HG02970 (cell line): ENCODE measurements around the gene TMEM63A.

Source experiments
- ATAC-seq: cut with Tn5 transposase; IDR thresholded peaks from one replicate; pipeline ENCODE4 v1.9.1; 2021; ENCODE audit warnings: mild to moderate bottlenecking, moderate library complexity, moderate number of reproducible peaks; ENCODE audit not compliant: unreplicated experiment, low FRiP score

The TMEM63A gene

DNA sequence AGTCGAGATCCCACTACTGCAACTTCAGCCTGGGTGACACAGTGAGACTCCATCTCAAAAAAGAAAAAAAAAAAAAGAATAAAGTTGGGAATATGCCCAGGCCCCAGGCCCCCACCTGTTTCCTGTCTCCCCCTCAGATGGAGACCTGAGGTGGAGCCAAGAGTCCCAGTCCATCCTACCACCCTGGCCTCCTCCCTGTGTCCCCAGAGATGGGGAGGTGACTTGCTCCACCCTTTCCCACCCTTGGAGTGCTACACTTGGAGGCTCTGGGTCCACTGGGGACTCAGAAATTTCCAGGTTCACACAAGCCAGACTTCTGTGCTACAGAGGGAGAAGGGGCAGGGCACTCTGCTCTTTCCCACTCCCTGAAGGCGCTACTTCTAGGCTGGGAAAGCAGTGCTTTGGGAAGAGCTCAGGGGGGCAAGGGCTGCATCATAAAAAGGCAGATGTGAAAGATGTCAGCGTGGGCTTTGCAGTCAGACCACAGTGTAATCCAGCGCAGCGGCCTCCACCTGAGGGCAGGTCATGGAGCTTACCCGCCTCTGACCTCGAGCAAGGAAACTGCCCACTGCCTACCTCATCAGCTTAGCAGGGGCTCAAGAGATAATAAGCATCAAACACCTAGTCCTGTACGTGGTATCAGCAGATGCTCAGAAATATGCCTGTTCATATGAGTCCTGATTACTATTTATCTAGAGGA lies 13.4 kb downstream of the TMEM63A start:
- no peak for ATAC-seq

DNA sequence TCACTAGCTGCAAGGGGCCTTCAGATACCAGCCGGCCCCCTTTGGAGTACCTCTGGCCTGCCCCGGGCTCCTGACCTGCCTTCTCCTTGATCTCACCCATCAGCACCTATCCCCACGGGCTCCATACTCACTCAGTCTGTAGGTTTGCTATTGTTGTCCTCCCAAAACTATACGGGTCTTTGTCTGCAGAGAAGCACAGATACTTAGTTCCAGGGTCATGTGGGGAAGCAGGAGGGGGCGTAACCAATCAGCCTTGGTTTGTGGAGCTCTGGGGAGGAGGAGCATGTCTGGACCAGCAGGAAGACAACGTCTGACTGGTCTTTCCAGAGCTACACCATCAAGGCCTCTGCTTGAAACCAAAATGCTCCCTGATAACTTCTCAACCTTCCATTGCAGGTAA lies 15.2 kb downstream of the TMEM63A start:
- ATAC-seq = no peak

DNA sequence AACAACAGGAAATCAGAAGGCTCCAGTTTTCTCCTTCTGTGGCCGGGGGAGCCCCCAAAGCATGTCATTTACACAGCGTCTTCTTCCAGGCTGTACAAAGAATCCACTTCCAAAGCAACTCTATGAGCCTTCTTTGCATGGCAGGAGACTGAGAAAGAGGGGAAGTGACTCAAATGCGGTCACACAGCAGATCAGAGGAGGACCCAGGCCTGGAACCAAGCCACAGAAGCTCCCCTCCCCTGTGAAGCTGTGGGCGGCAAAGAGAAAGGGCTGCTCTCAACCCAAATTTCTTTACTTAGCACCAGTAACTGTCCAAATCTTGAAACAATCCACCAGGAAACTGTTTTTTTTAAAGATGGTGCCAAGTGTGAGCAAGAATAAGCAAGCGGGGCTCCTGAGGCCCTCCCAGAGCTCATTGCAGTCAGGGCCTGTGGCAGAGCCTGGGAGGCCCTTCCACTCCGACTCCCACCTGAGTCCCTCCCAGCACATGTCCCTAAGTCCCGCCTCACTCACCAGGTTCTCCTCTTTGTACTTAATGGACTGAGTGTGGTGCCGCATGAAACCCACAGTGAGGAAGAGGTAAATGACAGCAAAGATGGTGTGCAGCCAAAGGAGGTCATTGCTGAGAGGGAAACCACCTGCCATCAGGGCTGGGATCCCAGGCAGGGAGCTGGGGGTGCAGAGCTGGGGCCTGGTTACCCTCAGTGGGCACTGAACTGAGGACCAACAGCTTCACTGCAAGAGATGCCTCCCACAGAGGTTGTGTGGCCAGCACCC lies 15.9 kb downstream of the TMEM63A start:
- no peak for ATAC-seq

DNA sequence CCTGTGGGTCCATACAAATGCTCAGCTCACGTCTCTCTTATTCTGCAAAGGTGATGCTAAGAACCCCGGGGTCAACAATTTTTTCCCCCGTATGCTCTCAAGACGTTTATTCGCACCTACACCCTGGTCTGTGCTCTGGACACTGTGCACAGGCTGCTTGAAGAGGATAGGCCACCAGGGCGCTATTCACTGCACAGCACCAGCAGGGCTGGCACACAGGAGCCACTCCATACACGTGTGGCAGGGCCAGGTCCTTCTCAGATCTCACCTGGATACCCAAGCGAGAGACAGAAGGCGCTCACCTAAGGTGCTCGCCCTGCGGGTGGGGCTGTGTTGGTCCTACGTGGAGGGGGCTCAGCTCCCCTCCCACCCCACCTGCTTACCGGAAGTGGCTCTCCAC lies 16.7 kb downstream of the TMEM63A start:
- ATAC-seq = no peak

DNA sequence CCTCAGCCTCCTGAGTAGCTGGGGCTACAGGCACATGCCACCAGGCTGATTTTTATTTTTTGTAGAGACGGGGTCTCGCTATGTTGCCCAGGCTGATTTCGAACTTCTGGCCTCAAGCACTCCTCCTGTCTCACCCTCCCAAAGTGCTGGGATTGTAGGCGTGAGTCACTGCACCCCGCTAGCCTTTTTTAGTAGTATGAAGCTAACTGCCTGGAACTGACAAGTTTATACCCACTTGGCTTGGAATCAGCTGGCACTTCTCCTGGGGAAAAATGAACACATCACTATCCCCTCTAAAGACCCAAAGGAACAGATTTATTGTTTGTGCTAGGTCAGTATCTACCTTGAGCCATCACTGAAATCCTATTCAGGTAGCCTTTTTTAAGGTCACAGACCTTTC lies 19.0 kb downstream of the TMEM63A start:
- no peak for ATAC-seq

DNA sequence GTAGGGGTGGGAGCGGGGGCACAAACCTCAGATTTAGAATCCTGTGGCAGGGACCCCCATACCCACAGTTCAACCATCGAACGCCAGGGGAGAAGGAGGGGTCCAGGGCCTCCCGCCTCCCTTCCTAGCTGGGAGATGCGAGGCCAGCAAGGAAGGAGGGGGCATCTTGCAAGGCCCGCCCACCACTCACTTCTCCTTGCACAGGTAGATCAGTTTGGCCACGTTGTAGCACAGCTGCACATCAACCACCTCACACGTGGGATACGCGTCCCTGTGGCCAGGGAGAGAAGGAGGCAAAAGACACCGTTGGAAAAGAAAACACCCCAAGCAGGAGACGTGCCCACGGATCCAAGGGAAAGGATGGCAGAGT lies 19.6 kb downstream of the TMEM63A start:
- no peak for ATAC-seq

DNA sequence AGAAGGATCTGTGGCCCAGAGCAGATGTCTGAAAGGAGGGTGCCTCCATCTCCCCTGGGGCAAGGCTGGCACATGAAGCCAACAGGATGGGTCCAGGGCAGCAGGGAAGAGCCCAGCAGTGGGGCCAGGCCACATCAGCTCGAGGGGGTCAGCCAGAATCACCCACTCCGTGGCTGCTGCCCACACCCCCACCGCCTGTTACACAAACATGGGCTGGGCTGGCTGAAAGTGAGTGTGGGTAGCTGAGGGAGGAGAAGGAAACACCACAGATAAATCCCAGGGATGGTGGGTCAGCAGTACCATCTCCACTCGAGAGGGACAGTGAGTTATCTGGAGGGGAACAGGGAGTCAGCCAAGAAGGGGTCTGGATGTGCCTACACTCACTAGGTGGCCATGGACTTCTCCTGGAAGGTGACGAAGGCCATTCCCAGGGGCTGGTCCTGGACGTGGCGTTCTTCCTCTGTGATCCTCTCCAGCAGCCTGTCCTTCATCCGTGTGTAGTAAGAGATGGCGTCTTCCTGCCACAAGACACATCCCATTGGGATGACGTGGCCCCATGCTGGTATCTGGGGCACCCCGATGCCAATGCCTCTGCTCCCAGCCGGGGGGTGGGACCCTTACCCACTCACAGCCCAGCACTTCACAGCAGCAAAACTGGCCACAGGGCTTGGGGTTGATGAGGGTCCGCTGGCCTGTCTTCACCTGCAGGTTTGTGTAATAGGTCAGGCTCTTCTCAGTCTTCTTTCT lies 20.2 kb downstream of the TMEM63A start:
- ATAC-seq = no peak

DNA sequence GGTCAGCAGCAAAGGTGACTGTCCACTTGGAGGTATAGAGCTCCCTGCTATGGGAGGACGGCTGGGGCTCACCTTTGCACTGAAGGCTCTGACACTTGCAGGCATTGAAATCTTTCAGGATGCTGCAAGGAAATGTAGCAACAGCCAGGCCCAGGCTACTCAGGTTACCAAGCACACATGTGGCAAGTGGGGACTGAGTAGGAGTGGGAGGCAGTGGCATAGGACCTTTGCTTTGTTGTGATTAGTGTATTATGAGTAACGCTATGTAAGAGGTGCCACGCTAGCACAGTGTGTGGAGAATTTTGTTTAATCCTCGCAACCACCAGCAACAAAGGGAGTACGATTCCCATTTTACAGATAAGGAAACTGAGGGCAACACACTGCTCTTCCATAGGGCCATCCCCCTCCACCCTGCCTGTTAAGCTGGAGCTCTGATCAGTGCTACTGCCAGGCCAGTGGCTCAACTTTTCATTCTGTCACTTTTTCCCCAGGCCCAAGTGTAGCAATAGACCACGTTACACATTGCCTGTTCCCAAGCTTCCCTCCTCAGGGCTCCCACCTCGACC lies 21.2 kb downstream of the TMEM63A start:
- no peak for ATAC-seq

DNA sequence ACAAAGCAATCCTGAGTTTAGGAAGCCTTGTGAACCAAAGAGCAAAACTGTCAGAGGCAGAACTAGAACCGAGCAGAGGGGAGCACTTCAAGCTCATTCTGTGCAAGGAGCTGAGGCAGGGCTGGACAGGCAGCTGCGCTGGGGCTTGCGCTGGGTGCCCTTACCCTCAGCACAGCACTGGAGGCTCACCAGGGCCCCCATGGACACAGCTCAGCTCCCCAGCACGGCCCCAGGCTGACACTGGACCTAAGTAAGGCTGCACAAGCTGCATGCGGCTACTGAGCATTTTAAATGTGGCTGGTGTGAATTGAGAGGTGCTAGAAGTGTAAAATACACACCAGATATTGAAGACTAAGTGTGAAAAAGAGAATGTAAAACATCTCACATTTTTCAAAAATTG lies 22.1 kb downstream of the TMEM63A start:
- no peak for ATAC-seq

DNA sequence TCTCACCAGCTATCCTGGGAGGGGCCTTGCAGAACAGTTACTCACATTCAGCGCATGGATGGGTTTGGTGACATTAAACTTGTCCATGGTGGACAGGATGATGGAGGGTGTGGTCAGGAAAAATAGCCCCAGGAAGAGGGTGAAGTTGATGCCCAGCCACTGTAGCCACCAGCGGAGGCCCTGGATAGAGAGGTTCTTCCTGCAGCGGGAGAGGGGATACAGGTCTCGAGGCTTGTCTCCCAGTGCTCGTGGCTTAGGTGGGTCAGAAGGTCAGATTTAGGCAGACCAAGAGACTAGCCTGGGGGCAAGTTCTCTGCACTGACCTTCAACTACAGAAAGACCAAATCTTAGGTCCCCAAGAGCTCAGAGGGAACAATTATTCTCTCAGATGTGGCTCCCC lies 23.0 kb downstream of the TMEM63A start:
- no peak for ATAC-seq

DNA sequence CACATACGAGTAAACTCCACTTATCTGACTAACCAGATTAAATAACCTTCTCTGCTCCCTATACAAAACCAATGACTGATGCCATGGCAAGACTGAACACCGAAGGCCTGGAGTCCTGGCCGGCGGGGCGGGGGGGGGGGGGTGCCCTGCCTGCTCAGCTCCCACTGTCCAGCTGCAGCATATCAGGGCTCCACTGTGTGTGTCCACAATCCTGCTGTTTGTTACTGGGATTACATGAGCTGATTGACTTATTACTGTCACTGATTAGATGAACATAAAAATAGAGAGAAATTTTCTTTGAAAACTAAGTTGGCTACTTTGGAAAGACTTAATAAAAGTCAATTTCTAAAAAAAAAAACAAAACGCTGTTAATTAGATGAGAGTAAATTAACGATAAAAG lies 24.9 kb downstream of the TMEM63A start:
- ATAC-seq = no peak

DNA sequence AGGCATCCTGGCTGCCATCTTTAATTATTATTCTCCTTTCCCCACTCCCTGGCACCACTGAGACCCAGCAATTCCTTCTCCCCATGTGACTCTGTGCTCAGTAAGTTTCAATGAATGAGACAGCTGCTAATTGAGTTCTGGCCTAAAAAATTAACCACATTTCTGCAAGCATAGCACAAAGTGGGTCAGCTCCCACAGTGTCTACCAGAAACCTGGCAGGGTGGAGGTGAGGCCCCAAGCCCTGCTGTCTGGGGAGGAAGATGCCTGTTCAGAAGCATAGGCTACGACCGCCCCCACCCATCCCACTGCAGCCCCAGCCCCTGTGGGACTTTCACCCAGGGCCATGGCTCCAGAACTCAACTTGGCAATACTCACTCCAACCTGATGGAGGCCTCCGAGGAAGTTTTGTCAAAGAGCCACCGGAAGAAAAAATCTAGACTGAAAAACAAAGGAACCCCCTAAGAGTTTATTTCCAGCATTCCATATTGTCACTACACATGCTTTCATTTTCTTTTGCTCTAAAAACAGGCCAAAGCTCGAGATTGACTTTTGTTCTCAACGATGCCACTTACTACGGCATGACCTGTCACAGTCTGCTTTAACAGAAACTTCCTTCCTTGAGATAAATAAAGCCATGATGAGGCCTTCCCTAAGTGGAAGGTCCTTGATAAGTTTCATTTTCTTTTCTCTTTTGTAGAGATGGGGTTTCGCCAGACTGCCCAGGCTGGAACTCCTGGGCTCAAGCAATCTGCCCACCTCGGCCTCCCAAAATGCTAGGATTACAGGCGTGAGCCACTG lies 26.5 kb downstream of the TMEM63A start:
- no peak for ATAC-seq

DNA sequence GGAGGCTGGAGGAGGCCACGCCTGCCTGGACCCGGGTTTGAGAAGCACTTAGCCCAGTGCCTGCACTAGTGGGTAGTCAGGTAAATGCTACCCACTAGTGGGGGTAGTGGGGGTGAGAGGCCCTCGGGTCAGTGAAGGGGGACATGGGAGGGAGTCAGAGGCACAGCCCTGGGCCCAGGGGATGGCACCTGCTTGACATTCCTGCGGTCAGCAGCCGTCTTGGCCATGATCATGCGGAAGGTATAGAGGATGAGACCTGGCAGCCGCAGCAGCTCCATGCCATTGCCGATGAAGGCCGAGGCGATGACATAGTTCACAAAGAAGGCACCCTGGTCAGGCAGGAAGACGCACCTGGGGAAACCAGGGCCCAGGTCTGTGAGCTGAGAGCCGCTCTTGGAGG lies 28.7 kb downstream of the TMEM63A start:
- no peak for ATAC-seq

DNA sequence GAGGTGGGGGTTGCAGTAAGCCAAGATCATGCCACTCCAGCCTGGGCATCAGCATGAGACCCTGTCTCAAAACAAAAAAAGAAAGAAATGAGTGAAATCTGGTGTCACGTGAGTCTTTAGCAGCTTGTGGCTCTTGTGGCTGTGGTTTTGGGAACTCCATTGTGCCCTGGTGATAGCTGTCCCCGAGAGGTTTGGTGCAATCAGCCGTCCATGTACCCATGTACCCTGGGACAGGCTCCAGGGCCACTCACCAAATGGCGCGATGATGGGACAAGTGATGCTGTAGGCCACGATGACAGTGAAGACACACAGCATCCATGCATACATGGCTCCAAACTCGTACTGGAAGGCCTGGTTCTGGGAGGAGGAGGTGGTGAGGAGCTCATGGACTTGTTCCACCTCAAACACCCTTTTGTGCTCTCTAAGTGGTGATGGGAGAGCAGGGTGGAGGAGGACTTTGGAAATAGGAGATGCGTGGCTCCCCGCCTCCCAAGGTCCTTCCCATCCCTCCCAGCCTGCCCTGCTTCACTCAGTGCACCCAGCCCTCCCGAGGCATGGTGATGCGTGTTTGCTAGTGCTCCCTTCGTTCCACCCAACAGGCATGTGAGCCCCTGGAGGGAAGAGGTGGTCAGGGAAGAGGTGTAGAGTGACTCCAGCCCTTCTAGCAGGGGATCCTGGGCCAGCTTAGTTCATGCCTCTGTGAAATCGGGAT lies 29.6 kb downstream of the TMEM63A start:
- ATAC-seq = no peak

DNA sequence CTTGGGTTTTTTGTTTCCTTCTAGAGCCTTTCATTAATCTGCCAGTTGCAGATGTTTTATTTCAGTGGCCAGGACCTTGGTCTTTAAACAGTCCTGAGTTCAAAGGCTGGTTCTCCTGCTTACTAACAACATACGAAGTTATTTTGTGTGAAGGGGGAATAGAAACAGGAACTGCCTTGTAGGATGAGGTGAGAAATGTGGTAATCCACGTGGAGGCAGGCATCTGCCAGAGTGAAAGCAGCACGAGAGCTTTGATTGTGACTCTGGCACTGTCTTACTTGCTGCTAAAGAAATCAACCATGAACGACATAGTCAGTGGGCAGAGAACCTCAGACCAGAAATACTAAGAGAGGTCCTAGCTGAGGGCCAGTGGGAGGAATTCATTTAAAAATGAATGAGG lies 30.4 kb downstream of the TMEM63A start:
- ATAC-seq = no peak

DNA sequence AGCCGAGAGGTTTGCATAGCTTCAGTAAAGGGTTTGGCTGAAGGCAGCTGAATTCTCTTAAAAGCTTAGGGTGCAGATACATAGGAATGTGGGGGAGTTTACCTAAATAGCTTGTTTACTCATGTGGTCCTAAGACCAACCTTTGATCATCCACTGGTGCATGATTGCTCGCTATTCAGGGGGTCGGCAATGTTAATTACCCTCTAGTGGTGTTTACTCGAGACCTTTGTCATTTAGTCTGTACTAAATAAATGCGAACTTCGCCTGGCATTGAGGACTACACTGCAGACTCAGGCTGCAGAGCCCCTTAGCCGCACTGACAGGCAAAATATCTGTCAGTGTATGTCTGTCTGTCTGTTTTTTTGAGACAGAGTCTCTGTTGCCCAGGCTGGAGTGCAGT lies 31.8 kb downstream of the TMEM63A start:
- ATAC-seq = no peak

DNA sequence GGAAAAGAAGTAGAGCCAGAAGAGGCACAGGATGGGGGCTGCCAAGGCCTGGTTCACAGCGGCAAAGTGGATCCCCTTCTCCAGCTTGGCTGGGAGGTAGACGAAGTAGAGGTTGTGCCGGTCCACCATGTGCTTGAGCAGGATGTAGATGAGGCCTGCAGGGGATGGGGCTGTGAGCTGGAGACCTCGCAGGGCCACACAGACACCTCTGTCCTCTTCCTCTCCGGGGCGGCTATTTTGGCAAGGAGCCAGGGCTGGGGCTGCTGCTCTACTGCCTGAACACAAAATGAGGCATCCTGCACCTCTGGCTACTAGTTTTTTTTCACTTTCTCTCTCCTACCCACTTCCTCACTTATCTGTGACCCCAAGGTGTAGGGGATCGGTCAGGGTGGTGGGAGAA lies 32.3 kb downstream of the TMEM63A start:
- no peak for ATAC-seq

DNA sequence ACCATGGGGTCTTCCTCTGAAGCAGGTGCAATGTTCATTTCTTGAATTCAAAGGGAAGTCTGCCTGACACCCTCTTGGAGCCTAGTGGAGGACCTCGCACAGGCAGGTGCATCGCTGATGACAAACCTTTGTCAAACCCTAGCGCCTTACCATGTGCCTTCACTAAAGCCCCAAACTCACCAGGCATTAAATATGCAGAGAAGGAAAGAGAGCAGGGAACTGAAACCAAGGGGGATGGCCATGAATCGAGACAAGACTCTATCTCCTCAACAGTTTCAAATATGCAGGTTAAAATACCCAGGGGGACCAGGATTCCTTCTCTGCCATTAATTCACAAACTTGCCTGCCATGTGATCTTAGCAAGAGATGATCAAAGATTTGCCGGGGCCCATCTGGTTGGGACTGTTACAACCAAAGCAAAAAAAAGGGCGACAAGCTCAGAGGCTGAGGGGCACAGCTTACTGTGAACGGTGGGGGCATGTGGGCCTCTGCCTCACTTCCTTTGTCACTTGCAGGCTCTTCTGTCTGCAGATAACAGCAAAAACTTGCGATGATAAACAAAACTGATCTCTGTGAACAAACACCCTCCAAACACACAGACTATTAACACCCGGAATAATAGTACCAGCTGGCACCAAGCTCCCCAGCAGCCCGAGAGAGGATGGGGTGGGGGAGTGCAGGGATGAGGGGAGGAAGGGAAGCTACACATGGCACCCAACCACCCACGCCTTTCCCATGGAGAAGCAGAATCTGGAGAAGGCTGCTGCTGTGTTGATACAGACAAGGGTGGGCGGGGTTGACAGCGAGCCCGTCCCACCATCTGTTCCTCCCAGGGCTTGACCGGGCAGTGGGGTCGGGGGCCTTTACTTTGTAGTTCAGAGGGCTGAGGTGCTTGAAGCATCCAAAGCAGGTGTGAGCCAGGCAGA lies 33.9 kb downstream of the TMEM63A start:
- peak; percentile 40 for ATAC-seq

DNA sequence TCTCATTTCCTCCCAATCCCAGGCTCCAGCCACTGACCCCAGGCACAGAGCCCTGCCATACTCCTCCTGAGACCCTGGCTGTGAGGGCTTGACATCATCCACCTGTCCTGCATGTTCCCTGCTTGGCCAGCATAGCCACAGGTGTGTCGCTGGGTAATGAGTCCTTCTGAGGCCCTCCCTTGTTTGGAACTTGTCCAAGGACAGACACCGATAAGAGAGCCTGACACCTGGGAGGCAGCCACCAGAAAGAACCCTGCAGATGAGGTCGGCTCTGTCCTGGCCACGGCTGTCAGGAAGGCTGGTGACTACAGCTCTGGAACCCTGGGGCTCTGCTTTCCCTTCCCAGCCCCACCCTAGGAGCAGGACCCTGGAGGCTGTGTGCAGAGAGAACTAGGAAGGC lies 34.6 kb downstream of the TMEM63A start:
- no peak for ATAC-seq
